Adrenal gland (tissue), 5 donors: ENCODE results near the gene KMT5B.

Experiments
- CTCF ChIP-seq, 6 experiments: fragments of 450-650 bp in 4 of 6; fragments of 200-600 bp in 2 of 6; sonication (generic) in 1 of 6; IDR thresholded peaks; 1 replicate in 5 of 6; 2 replicates in 1 of 6; pipeline versions ENCODE4 v1.5.1 to v1.8.0; 2016 to 2021; ENCODE audit warnings: antibody characterized with exemption in 6 of 6, mild to moderate bottlenecking in 2 of 6, moderate library complexity in 1 of 6
- POLR2A ChIP-seq, 2 donors: fragments of 450-650 bp; IDR thresholded peaks; one replicate each; pipeline ENCODE4 v1.6.1; 2017; ENCODE audit warnings: antibody characterized with exemption in 2 of 2, mild to moderate bottlenecking in 2 of 2, moderate library complexity in 1 of 2
- donor health status: DM: no; HTN: no; CAD: no.

- TF ChIP-seq CTCF (IDR thresholded peaks at IDR 0.05) (no peak), POLR2A (IDR thresholded peaks at IDR 0.05) (no peak)
Observed at GRCh38 chr11:68106165-68106940, 106.7 kb downstream of the KMT5B start.
